Stimulated activated CD4-positive, alpha-beta T cell treated with anti-CD3 and anti-CD28 coated beads, Interleukin-12 subunit alpha, Interleukin-12 subunit beta, amount 100 ng/mL, for 48 hours (primary cell): ENCODE data around the gene SSTR4.
A peak's percentile ranks its signal among the peaks of the same experiment; 100 is the strongest.

Experiments
- DNase-seq, 3 donors: peaks; one replicate each; pipeline ENCODE4 v3.0.0-alpha.2; 2020; ENCODE audit warnings: low read depth in 2 of 3, low spot score in 1 of 3

SSTR4 gene

GRCh38 chr20:23085436-23086055 is 50.4 kb downstream of the SSTR4 start:
- DNase-seq, result no peak

DNA sequence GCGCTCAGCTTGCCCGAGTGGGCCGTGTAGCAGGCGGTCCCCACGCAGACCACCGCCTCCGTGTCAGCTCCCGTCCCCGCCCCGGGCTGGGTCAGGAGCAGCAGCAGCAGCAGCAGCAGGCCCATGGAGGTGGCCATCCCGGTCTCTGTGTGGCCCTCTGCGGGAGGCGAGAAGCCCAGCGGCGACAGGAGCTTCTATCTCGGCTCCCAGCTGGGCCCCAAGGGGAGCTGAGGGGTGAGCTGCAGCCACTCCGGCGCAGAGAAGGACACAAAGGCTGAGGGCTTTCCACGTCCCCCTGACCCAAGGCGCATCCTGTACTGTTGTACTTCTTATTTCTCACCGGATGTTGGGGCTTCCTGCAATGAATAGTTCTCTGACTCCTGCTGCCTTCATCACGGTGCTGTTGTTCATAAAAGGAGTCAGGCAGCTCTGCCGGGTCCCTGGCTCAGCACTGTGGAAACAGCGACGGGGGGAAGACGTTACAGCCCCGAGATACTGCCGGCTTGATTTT is 51.0 kb downstream of the SSTR4 start, which contains the start of gene CD93:
Gene CD93, minus strand, starts transcription at position 269 of the 511 bp plus-strand sequence. Its CDS starts 132 bp downstream, at position 137.
- peak in 1 of 3 donors; percentile 17 for DNase-seq

- DNase-seq, result no peak
These were observed 51.9 kb downstream of the SSTR4 start for GRCh38 chr20:23086931-23087411.

- DNase-seq, result no peak
These were observed 52.6 kb downstream of the SSTR4 start for GRCh38 chr20:23087587-23088251.
